Activated T-helper 1 cell treated with anti-CD3 and anti-CD28 coated beads, Interleukin-12 subunit alpha, Interleukin-12 subunit beta, Interleukin-2, Interleukin-4 antibody, amounts not matched to agents 30 ng/mL and 10 ng/mL and 1 ng/mL, durations not matched to agents 14 hours and 24 hours and 36 hours (primary cell): ENCODE data around the gene IFT43. TPM values are rescaled to one million over a fixed set of nuclear protein-coding genes. Genes with fewer than 3 reads are reported as not detected.
A peak's percentile ranks its signal among the peaks of the same experiment; 100 is the strongest.

Experiments used
- DNase-seq: peaks from one replicate; pipeline ENCODE4 v3.0.0; 2021; ENCODE audit warnings: low spot score
- H3K27ac Mint-ChIP-seq: one replicate; pipeline ENCODE4 v1.8.0; 2021; ENCODE audit warnings: mild to moderate bottlenecking, mixed read lengths
- H3K27me3 Mint-ChIP-seq: one replicate; pipeline ENCODE4 v1.8.0; 2022; ENCODE audit warnings: mild to moderate bottlenecking, moderate library complexity, mixed read lengths; ENCODE audit not compliant: insufficient read depth
- H3K36me3 Mint-ChIP-seq: one replicate; pipeline ENCODE4 v1.8.0; 2021; ENCODE audit warnings: low read depth, mixed read lengths
- H3K4me1 Mint-ChIP-seq: one replicate; pipeline ENCODE4 v1.8.0; 2021; ENCODE audit warnings: low read depth, mixed read lengths
- H3K4me3 Mint-ChIP-seq: one replicate; pipeline ENCODE4 v1.8.0; 2021; ENCODE audit warnings: mild to moderate bottlenecking, moderate library complexity, mixed read lengths
- H3K9me3 Mint-ChIP-seq: one replicate; pipeline ENCODE4 v1.8.0; 2021; ENCODE audit warnings: mixed read lengths
- intact Hi-C: fragments of 100-400 bp; cut with micrococcal nuclease; formaldehyde crosslinking; loops from one replicate; pipeline ENCODE4 v1.15.1; 2024
- total RNA-seq: library from RNA; stranded (reverse); gene quantifications from 2 replicates; pipeline ENCODE4 v1.2.3, GENCODE V29; 2022

IFT43 gene
- total RNA-seq, 1 donor from 2014 or later: 8.7 TPM

GRCh38 chr14:75970989-75971388 lies 14.6 kb upstream of the IFT43 start:
- DNase-seq: no peak
- H3K27ac Mint-ChIP-seq: no peak overlapping the region
- no peaks in the 10 kb centered on the region for H3K36me3 Mint-ChIP-seq
- no peaks in the 10 kb centered on the region for H3K4me1 Mint-ChIP-seq
- H3K9me3 Mint-ChIP-seq: no peaks in the 10 kb centered on the region
- H3K27me3 Mint-ChIP-seq: no peaks in the 10 kb centered on the region
- H3K4me3 Mint-ChIP-seq: no peak overlapping the region
- intact Hi-C loops: no loop called here

- Mint-ChIP-seq H3K4me3 (no peak overlapping the region), H3K9me3 (no peaks in the 10 kb centered on the region), H3K36me3 (no peaks in the 10 kb centered on the region), H3K4me1 (no peaks in the 10 kb centered on the region), H3K27ac (no peak overlapping the region), H3K27me3 (no peaks in the 10 kb centered on the region)
- no peak for DNase-seq
- intact Hi-C loops: no loop called here
Measured at GRCh38 chr14:75971509-75971908, 14.1 kb upstream of the IFT43 start.

DNA sequence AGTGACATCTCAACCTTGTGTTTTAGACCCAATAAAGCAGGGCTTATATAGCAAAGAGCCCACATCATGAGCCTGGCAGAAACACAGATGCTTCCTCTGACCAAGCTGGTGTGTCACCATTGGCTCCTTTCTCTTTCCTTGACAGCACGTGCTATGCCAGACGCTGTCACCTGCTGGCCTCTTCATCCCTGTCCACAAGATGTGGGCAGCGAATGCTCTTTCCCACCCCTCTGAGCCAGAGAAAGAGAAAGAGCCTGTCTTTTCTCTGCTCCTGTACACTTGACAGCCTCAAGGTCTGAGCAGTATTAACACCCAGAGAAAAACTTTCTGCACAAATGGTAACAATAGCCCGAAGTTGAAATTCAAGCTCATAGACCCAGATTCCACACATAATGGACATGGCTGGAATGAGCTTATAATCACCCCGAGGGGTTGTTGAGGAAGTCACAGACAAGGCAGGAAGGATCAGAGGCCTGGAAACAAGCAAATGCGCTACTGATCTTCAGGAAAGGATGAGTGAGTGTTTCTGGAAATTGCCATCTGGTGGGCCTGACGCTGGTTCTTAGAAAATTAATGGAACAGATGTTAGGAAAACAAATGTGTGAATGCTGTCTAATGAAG lies 12.7 kb upstream of the IFT43 start:
- H3K4me3 Mint-ChIP-seq: no peak overlapping the region
- H3K27ac Mint-ChIP-seq: no peak overlapping the region
- intact Hi-C loops: no loop called here
- H3K4me1 Mint-ChIP-seq: no peaks in the 10 kb centered on the region
- no peak for DNase-seq
- H3K9me3 Mint-ChIP-seq: no peaks in the 10 kb centered on the region
- H3K36me3 Mint-ChIP-seq: no peaks in the 10 kb centered on the region
- H3K27me3 Mint-ChIP-seq: no peaks in the 10 kb centered on the region

GRCh38 chr14:75976826-75977581 lies 8.6 kb upstream of the IFT43 start:
- H3K9me3 Mint-ChIP-seq: no peaks in the 10 kb centered on the region
- DNase-seq: no peak
- no peak overlapping the region for H3K27ac Mint-ChIP-seq
- intact Hi-C loops: no loop called here
- peaks cover 35% of the 10 kb centered on the region for H3K4me1 Mint-ChIP-seq
- H3K36me3 Mint-ChIP-seq: no peaks in the 10 kb centered on the region
- H3K4me3 Mint-ChIP-seq: no peak overlapping the region
- no peaks in the 10 kb centered on the region for H3K27me3 Mint-ChIP-seq

GRCh38 chr14:75977582-75977943 lies 8.0 kb upstream of the IFT43 start:
- Mint-ChIP-seq H3K9me3 (no peaks in the 10 kb centered on the region), H3K27ac (no peak overlapping the region), H3K36me3 (no peaks in the 10 kb centered on the region), H3K27me3 (no peaks in the 10 kb centered on the region), H3K4me3 (no peak overlapping the region), H3K4me1 (peaks cover 36% of the 10 kb centered on the region)
- DNase-seq: no peak
- intact Hi-C loops: no loop called here

DNA sequence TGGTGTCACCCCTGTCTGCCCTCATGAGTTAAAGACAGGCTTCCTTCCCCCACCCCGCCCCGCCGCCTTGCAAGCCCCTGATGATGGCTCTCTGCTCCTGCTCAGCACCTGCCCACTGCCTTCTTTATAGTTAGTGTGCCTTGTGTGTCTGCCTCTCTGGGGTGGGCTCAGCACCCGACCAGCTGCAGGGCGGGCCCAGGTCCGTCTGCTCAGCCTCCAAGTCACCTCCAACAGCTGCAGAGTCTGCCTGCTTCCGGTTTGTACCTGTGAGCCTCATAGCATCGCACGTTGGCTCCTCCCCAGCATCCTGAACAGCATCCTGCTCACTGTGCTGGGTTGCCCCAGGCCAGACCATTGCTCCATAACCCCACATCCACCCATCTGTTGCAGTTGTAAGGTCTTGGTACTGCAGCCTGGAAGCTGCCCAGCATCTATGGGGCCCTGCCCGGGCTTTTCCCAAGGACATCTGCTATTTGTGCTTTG lies 7.3 kb upstream of the IFT43 start:
- intact Hi-C loops: no loop called here

GRCh38 chr14:75979071-75979571 lies 6.4 kb upstream of the IFT43 start:
- Mint-ChIP-seq H3K4me1 (peaks cover 40% of the 10 kb centered on the region), H3K27ac (no peak overlapping the region), H3K27me3 (peaks cover 2% of the 10 kb centered on the region), H3K36me3 (no peaks in the 10 kb centered on the region), H3K4me3 (no peak overlapping the region), H3K9me3 (no peaks in the 10 kb centered on the region)
- no peak for DNase-seq
- intact Hi-C loops: no loop called here

More for the DNA sequence above, 7.3 kb upstream of the IFT43 start:
- no peak overlapping the region for H3K4me3 Mint-ChIP-seq
- H3K9me3 Mint-ChIP-seq: no peaks in the 10 kb centered on the region
- peaks cover 40% of the 10 kb centered on the region for H3K4me1 Mint-ChIP-seq
- no peaks in the 10 kb centered on the region for H3K36me3 Mint-ChIP-seq
- DNase-seq: no peak
- H3K27me3 Mint-ChIP-seq: peaks cover 2% of the 10 kb centered on the region
- H3K27ac Mint-ChIP-seq: no peak overlapping the region

DNA sequence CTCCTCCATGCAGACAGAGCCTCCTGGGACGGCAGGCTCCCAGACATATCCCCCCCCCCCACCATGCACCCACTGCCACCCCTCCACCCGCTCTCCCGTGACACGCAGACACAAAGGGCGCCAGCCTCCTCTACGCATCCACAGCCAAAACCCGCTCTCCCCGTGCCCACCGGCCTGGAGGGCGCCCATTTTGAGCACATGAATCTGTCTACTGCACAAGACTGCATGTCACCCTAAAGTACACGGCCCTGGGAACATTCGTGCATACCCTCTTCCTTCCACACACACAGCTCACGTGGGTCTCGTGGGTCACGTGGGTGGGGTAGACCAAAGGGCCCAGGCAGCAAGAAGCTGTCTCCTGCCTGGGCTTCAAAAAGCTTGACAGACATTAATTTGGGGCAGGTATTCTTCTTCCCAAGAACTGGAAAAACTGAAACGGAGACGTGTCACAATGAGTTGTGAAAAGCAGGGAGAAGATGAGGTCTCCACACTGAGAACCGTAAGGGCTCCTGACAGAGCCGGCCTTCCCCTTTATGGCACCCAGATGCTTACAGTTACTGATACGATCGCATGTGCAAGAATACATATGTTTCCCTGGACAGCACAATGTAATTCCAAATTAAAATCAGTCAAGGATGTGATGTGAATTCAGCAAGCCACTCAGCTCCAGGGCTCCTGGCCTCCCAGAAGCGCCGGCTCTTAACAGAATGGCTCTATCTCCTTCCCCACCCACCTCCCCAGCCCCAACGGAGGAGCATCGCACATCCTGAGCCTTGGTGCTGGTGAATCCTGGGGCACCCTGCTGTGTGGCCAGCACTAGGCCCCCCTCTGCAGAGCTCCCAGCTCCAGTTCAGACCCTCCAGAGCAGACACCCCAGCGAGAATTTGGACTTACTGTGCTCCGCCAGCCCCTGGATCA lies 5.7 kb upstream of the IFT43 start:
- Mint-ChIP-seq H3K4me3 (no peak overlapping the region), H3K27ac (peak overlapping the region; percentile 52)
- DNase-seq: no peak

GRCh38 chr14:75980856-75981255 lies 4.7 kb upstream of the IFT43 start:
- intact Hi-C loops: loop anchor here (1.0 to 5.0 kb wide), 2 partner anchors 404 to 804 kb away; partner anchors contain the start of gene TMED10
- no peaks in the 10 kb centered on the region for H3K9me3 Mint-ChIP-seq

More for the DNA sequence above, 5.7 kb upstream of the IFT43 start:
- H3K27me3 Mint-ChIP-seq: peaks cover 5% of the 10 kb centered on the region
- H3K4me1 Mint-ChIP-seq: peaks cover 40% of the 10 kb centered on the region
- no peaks in the 10 kb centered on the region for H3K9me3 Mint-ChIP-seq
- H3K36me3 Mint-ChIP-seq: no peaks in the 10 kb centered on the region
- intact Hi-C loops: loop anchor here (5.0 kb wide), 1 partner anchor 803 kb away; the partner anchor contains the start of gene TMED10

DNA sequence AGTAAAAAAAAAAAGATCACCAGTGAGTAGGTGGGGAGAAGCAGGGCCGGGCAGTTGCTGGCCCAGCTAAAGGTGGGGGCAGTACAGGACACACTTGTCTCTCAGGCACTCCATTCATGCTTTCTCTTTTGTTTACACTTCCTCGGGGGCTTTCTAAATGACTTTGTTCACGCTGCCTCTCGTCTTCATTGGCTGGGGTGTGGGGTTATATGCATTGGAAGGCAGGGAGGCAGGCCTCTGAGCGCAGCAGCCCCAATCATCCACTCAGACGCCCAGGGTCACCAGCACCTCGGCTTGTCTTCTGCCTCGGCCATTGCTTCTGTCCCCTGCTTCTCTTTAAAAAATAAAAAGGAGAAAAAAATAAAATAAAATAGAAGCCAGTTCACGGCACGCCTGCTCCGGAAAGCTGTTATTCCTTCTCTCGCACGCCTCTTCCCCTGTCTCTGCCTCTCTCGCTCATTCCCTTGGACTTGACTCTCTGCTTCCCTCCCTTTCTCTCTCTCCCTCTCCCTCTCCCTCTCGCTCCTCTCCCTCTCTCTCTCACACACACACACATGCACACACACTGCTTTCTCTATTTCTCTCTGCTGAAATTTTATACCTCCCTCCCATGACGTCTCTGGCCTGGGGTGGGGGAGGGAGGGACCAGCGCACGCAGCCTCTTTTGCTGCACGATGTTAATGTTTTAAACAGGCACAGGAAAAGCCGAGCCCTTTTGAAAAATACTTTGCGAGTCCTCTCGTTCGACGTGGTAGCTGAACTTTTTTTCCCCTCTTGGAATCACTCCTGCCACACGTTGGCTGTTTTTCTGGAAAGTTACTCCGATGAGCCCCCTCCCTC lies 3.9 kb upstream of the IFT43 start, which contains the start of gene TGFB3:
TSS of gene TGFB3 (minus strand) at position 570 of the 840 bp plus-strand sequence. CDS start 1,102 bp downstream, outside the sequence.
- Mint-ChIP-seq H3K9me3 (no peaks in the 10 kb centered on the region), H3K27me3 (peaks cover 5% of the 10 kb centered on the region), H3K4me1 (peaks cover 48% of the 10 kb centered on the region), H3K27ac (peak within 1 kb of the TSS; percentile 85), H3K4me3 (peak within 1 kb of the TSS; percentile 84), H3K36me3 (no peaks in the 10 kb centered on the region)
- DNase-seq: peak; percentile 27
- intact Hi-C loops: loop anchor here (1.0 to 5.0 kb wide), 5 partner anchors 75 to 804 kb away; partner anchors contain the start of gene TMED10

More at GRCh38 chr14:75980856-75981255, 4.7 kb upstream of the IFT43 start:
- DNase-seq: no peak
- Mint-ChIP-seq H3K4me3 (peak overlapping the region; percentile 84), H3K36me3 (no peaks in the 10 kb centered on the region), H3K27ac (no peak overlapping the region), H3K4me1 (peaks cover 40% of the 10 kb centered on the region), H3K27me3 (peaks cover 5% of the 10 kb centered on the region)

GRCh38 chr14:75982266-75983018 lies 3.1 kb upstream of the IFT43 start:
- no peaks in the 10 kb centered on the region for H3K9me3 Mint-ChIP-seq
- H3K4me3 Mint-ChIP-seq: peak overlapping the region; percentile 84
- H3K27me3 Mint-ChIP-seq: peaks cover 5% of the 10 kb centered on the region
- H3K4me1 Mint-ChIP-seq: peaks cover 52% of the 10 kb centered on the region
- no peaks in the 10 kb centered on the region for H3K36me3 Mint-ChIP-seq
- DNase-seq: peak; percentile 75
- H3K27ac Mint-ChIP-seq: peak overlapping the region; percentile 85
- intact Hi-C loops: loop anchor here (1.0 to 5.0 kb wide), 4 partner anchors 76 to 805 kb away; partner anchors contain the start of gene TMED10
